Measurements from ENCODE around the gene TRIML1.

TRIML1 gene, protein sequence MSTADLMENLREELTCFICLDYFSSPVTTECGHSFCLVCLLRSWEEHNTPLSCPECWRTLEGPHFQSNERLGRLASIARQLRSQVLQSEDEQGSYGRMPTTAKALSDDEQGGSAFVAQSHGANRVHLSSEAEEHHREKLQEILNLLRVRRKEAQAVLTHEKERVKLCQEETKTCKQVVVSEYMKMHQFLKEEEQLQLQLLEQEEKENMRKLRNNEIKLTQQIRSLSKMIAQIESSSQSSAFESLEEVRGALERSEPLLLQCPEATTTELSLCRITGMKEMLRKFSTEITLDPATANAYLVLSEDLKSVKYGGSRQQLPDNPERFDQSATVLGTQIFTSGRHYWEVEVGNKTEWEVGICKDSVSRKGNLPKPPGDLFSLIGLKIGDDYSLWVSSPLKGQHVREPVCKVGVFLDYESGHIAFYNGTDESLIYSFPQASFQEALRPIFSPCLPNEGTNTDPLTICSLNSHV

DNA sequence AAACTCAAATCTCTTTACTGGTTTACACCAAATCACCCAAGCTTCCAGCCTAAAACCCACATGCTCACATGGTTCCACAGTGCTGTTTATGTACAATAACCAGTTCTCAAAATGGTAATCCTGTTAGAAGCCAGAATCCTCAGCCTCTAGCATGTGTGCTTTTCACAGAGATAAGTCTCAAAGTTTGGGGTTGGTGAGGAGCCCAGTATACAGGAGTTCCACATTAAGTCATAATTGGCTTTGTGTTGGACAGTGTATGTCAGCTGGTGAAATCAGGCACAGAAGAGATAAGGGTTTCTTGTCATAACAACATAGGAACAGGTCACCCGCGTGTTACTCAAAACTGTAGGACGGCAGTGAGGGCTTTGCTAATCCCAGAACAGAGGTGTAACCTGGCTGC, at the start of gene TRIML1:
TSS of gene TRIML1 (plus strand) at position 301 of the 400 bp plus-strand sequence. CDS start 118 bp downstream, outside the sequence.
- in situ Hi-C loops (cut with MboI; ENCODE audit: low sequenced_read_pairs) = no loop called here

DNA sequence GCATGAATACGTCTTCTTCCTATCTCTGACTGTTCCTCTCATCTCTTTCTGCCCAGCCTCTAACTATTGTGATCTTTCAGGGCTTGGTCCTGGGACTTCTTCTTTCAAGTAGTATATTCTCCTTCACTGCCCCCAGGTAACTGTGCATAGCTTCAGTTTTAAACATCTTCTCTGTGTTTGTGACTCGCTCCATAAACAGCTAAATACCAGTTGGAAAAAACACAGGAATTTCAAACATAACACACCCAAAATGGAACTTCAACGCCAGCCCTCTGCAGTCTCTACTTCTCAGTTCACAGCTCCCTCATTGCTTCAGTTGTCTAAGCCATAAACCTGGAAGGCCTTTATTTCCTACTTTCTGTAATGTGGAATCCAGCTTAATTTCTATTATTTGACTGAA, 46.4 kb upstream of the TRIML1 start:
- in situ Hi-C loops (cut with MboI; ENCODE audit: low sequenced_read_pairs) = no loop called here

DNA sequence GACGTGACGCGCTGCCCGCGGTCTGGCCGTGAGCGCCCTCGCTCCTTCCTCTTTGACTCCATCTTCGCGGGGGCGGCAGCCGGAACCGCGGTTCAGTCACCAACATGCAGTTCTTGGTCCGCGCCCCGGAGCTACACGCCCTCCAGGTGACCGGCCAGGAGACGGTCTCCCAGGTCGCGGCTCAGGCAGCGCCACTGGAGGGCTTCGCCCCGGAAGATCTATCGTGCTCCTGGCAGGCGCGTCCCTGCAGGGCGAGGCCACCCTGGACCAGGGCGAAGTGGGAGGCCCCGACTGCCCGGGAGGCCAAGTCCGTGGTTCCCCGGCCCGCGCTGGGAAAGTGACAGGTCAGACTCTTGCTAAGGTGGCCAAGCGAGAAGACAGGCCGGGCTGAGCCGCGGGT, 32.8 kb upstream of the TRIML1 start:
- in situ Hi-C loops (cut with MboI; ENCODE audit: low sequenced_read_pairs) = no loop called here

DNA sequence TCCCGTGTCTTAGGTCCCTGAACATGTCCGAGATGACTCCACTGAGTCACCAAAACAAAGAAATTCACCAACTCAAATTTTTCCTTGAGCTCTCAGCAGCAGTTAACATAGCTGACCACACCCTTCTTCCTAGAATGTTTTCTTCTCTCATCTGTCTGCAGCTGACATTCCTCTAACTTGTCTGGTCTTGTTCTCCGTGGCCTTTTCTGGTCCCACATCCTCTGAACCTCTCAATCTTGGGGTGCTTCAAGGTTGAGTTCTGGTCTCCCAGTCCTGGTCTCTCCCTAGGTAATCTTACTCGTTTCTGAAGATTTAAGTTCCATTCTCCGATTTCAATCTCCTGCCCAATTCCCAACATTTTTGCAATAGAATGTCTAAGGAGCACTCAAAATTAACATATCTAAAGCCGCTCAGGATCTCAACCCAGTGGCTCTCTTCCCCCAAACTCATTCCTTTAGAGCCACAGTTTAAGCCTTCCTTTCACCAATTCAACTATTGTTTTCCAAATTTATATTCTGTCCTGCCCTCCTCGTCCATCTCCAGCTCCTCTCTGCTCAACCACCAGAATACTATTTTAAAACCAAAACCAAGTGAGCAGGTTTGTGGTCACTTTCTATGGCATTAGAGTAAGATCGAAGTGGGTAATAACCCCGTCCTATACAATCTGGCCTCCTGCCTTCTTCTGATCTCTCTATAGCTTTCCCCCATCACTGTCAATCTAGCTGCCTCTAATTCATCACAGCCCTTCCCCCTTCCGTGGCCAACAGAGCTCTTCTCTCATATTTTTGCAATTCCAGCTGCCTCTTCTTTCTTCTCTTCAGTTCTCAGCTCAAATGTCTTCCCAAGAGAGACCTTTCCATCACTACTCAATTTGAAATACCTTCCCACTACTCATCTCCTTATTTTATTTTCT, 31.1 kb upstream of the TRIML1 start:
- in situ Hi-C loops (cut with MboI; ENCODE audit: low sequenced_read_pairs) = no loop called here

DNA sequence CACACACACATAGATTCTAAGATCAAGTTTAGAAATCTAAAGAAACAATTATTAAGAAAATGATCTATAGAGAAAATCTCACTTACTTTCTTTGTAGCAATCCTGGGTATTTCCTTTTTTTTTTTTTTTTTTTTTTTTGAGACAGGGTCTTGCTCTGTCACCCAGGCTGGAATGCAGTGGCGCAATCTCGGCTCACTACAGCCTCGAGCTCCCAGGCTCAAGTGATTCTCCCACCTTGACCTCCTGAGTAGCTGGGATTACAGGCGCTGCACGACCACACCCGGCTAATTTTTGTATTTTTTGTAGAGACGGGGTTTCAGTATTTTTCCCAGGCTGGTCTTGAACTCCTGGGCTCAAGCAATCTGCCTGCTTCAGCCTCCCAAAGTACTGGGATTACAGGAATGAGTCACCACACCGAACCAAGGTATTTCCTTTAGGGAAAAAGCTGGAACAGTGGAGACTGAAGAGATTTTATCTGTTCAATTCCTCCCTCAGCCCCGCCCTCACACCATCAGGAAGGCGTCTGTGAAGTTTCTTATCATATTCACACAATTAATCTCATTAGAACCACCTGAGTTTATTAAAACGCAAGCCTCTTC, 30.0 kb upstream of the TRIML1 start, which contains the start of gene TRIML2:
TSS of gene TRIML2 (minus strand) at position 447 of the 599 bp plus-strand sequence. CDS start 4,235 bp downstream, outside the sequence.
- in situ Hi-C loops (cut with MboI; ENCODE audit: low sequenced_read_pairs) = no loop called here

DNA sequence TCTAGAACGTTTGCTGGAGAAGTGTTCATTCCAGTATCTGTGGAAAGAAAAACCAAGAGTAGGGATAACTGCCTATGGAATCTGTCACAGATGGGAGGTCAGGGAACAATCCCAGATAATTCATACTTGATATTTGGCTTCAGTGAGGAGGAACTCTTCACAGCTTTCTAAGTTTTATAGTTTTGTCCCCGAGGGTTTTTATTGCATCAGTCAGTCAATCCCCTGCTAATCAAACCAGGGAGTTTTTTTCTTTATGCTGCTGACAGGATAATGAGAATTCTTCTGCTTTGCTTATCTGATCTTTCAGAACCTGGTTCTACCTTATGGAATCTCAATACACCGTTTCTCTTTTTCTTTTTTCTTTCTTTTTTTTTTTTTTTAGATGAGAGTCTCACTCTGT, 29.2 kb upstream of the TRIML1 start:
- in situ Hi-C loops (cut with MboI; ENCODE audit: low sequenced_read_pairs) = no loop called here

DNA sequence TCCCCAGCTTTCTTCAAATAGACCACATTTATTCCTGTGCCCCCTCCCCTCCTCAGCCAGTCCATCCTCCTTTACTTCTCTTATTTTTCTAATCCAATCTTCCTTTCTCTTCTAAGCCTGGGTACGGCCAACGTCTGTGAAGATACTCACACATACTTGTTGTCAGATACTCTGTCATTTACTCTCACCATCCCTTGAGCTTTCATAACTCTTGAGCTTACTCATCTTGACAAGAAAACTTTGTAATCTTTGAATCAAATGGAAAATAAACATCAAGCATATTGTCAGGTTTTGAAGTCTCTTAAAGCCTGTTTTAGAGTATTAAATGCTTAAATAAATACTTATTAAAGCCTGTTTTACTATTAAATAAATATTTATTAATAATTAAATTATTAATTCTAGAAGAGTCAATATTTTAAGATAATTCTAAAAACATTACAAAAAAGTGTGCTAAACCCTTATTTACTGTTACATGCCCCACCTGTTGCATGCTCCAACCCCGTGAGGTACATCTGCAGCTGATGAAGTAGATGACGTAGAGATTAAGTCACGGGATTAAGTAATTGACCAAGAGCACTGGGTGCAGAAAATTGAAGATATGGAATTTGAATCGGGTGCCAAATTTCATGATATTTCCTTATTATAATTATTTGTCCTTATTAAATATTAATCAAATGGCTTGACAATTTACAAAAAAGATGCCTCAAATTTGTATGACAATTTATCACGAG, 28.3 kb upstream of the TRIML1 start:
- in situ Hi-C loops (cut with MboI; ENCODE audit: low sequenced_read_pairs) = no loop called here

DNA sequence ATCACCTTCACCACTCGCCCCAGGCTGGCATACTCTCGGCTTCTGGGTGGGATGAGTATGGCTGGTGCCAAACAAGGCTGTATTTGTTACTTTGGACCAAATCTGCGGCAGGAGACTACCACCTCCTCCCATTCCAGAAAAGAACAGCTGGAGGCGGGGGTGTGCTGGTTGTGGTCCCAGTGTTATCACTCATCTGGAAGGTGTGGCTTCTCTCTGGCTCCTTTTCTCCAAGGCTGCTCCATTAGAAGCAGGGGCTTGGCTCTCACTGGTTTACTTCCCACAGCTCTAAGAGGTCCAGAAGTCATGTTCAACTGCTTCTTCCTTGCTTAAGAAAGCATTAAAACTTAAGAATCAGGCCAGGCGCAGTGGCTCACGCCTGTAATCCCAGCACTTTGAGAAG, 27.3 kb upstream of the TRIML1 start:
- in situ Hi-C loops (cut with MboI; ENCODE audit: low sequenced_read_pairs) = no loop called here

DNA sequence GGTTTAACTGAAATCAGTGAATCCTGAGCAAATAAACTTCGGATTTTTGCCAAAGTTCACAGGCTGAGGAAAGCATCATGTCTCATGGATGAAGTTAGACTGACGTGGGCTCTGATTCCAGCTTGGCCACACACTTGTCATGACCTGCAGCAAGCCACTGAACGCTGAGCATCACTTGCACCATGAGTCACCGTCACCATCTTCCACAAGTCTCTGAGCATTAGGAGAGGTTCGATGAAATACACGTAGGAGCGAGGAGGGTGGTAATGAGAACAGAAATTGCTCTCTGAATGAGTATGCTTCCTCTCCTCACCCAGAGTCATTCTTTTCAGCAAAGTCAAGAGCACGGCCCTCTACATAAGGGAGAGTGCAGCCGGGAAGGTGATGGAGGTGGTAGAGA, 26.1 kb upstream of the TRIML1 start:
- in situ Hi-C loops (cut with MboI; ENCODE audit: low sequenced_read_pairs) = no loop called here

DNA sequence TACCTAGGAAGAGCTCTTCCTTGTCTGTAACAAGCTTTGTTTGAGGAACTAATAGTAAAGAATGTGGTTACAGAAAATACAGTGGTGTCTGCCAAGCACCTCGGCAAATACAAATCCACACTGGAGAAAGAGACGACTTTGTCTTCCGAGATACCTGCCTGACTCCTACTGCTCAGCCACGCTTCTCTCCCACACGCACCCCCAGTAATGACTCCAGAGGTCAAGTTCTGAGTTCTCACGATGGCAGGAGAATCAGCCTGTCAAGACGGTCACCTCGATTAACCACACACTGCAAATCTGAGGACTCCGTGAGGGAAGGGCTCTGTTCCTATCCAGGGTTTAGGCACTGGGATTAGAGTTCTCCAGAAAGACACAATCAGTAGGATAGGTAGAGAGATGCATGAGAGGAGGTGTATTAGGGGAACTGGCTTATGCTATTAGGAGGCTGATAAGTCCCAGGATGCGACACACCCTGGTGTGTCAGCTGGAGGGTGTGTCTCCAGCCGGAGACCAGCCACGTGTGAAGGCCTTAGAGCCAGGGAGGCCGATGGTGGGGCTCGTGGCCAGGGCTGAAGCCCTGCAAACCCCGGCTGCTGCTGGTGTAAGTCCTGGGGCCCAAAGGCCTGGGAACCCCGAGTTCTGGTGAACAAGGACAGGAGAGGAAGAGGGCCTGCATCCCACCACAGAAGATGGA, 21.5 kb upstream of the TRIML1 start:
- in situ Hi-C loops (cut with MboI; ENCODE audit: low sequenced_read_pairs) = no loop called here

DNA sequence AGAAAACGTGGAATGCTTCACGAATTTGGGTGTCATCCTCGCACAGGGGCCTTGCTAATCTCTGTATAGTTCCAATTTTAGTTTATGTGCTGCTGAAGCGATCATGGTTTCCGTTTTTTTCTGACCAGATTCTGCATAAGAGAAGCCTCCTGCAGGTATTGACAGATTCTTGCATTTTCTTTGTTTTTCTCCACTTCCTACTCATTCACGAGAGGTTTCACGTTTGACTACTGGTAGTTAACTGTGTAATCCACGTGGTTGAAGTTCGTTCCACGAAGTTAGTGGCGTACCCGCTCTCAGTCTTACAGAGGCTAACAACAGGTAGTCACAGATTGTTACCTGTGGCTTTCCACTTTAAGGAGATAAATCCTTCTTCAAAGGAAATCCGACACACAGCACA, 17.7 kb upstream of the TRIML1 start:
- in situ Hi-C loops (cut with MboI; ENCODE audit: low sequenced_read_pairs) = no loop called here

DNA sequence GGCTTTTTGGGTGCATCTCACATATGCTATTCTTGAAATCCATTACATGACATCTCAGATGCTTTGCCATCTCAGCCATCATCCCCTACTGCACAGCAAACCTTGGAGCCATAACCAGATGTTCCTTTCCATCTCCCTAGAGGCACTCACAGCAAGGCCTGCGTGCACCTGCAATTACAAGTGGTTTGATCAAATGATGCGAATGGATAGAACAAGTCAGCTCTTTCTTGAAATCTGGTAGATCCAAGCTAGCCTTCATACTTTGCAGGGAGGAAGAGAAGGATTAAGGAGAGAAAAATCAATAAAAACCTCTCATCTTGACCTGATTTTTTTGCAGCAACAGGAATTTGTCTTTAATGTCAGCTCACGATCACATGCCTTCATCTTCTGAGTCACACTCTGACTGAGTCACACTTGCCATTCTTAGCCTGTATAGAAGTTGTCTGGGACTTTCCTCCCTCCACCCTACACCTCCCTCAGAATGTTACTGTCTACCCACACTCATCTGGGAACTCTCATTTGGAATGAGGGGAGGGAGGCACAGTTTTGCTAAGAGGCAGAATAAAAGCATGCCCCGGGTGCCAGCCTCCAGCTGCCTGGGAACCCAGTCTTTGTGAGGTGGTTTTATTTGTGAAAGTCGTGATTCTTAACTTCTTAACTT, 11.9 kb upstream of the TRIML1 start:
- in situ Hi-C loops (cut with MboI; ENCODE audit: low sequenced_read_pairs) = no loop called here

DNA sequence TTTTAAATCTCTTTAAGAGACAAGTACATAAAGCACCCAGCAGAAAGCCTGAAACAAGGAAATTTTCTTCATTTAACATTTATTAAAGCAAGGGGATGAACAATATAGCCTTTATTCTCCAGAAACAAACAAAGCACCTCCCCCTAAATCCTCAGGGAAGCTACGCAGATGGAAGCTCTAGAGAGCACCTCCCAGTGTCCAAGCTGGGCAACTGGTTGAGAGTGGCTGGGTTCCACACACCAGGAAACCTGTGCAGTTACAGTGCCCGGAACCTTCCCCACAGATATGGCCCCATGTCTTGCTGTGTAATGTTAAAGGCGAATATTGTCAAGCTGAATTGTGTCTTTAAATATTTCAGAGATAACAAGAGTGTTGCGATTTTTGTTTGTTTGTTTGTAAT, 8.9 kb upstream of the TRIML1 start:
- in situ Hi-C loops (cut with MboI; ENCODE audit: low sequenced_read_pairs) = no loop called here

DNA sequence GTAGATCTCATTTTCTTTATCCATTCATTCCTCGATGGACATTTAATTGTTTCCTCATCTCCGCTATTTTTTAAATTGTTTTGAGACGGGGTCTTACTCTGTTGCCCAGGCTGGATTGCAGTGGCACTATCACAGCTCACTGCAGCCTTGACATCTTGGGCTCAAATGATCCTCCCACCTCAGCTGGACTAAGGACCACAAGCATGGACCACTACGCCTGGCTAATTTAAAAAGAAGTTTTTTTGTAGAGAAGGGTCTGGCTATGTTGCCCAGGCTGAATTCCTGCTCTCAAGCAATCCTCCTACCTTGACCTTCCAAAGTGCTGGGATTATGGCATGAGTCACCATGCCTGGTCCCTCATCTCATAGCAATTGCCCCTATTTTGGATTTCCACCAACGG, 7.0 kb upstream of the TRIML1 start:
- in situ Hi-C loops (cut with MboI; ENCODE audit: low sequenced_read_pairs) = no loop called here

DNA sequence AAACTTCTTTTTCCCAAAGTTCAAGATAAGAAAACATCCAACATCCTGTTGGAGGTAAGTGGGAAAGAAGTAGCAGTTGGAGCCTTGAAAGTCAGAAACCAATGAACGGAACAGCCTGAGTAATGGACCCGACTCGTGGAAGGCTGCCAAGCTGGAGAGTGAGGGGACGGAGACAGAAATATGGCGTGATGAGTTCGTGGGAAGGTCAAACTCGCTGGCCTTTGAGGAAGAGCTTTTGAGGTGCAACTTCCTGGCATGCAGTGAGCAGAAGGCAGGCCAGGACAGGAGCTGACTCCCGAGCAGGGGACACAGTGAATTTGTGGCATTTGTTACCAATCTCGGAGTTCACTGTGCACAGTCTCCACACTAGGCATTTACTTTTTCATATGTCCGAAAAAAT, 1.0 kb upstream of the TRIML1 start:
- in situ Hi-C loops (cut with MboI; ENCODE audit: low sequenced_read_pairs) = no loop called here

DNA sequence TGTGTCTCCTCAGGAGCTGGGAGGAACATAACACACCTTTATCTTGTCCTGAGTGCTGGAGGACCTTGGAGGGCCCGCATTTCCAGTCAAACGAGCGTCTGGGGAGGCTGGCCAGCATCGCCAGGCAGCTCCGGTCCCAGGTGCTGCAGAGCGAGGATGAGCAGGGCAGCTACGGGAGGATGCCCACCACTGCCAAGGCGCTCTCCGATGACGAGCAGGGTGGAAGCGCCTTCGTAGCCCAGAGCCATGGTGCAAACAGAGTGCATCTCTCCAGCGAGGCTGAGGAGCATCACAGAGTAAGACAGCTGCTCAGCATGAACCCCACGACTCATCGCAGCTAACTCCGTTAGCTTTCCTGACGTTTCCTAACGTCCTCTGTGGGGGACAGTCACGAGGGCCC, 430 bp downstream of the TRIML1 start:
- in situ Hi-C loops (cut with MboI; ENCODE audit: low sequenced_read_pairs) = no loop called here

DNA sequence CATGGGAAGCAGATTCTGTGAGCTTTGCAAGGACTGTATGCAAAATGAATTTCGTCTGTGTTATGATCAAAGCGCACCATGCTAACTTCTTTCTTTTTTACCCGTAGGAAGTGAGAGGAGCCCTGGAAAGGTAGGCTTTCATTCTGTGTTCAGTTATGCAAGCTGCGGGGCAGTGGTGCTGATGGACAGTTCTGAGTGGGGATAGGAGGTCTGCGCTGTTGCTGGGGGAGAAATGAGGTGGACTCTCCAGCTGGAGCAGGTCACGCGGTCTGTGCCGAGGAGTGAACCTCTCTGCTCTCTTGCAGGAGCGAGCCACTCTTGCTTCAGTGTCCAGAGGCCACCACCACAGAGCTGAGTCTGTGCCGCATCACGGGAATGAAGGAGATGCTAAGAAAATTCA, 4.5 kb downstream of the TRIML1 start:
- in situ Hi-C loops (cut with MboI; ENCODE audit: low sequenced_read_pairs) = no loop called here

DNA sequence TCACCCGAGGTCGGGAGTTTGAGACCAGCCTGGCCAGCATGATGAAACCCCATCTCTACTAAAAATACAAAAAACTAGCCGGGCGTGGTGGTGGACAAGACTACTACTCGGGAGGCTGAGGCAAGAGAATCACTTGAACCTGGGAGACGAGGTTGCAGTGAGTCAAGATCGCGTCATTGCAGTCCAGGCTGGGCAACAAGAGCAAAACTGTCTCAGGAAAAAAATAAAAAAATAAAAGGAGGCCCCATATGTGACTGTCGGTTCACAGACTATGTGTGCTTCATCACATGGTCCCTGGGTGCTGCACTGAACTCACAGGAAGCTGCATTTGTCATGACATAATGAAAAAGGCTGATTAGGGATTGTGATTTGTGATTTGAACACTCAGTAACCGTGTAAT, 6.4 kb downstream of the TRIML1 start:
- in situ Hi-C loops (cut with MboI; ENCODE audit: low sequenced_read_pairs) = no loop called here

DNA sequence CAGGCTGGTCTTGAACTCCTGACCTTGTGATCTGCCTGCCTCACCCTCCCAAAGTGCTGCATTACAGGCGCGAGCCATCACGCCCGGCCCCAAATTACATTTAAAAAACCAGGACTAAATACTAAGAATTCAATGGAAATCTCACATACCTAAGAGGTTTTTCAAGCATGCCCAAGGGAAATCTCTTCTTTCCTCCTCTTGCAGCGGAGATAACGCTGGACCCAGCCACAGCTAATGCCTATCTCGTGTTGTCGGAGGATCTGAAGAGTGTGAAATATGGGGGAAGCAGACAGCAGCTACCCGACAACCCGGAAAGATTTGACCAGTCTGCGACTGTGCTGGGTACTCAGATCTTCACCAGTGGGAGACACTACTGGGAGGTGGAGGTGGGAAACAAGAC, 7.4 kb downstream of the TRIML1 start:
- in situ Hi-C loops (cut with MboI; ENCODE audit: low sequenced_read_pairs) = no loop called here

DNA sequence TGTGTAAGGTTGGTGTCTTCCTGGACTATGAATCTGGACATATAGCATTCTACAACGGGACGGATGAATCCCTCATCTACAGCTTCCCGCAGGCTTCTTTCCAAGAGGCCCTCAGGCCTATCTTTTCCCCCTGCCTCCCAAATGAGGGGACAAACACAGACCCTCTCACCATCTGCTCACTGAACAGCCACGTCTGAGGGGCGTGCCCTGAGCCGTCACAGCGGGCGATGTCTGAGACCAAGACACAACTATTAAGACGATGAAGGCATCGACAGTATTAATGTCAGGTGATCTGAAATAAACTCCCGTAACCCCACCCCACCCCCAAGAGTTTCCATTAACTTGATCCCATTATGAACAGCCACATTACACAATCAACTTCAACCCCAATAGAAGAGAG, 7.9 kb downstream of the TRIML1 start:
- in situ Hi-C loops (cut with MboI; ENCODE audit: low sequenced_read_pairs) = no loop called here
